Measurements from ENCODE around the gene DLG2.

DLG2 gene

DNA sequence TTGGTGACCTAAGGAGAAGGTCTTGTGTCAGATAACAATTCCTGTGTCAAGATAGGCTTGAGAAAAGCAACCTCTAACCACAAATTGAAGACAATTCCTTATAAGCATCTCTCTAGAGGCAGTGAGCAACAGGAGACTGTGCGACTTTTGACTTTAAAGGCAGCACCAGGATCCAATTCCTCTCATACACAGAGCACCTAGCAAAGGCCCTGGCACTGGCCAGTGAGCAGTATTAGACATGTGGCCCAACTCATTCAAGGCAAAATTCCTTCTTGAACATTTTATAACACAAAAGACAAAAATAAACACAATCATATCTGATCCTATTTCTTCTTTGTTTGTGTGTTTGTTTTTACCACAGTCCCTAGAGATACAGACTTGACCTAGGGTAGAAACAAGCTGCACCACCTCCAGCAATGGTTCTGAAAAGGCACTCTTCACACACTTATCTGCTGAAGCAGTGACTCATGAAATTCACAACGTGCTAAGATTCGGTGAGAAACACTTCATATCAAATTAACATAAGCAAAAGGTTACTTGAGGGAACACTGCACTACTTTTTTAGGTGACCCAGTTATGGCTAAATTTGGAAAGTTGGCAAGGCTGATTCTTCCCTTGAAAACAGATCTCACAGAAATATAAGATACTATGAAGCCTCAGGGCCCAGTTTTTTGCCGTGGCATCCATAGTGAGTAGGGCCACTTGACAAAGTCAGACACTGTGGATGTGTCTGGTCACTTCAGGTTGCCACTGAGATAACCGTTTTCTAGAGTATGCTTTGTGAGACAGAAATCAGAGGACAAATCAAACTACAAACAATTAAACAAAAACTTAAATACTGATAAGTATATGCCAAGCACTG is 1018.9 kb downstream of the DLG2 start:
- FAIRE-seq, result no peak

DNA sequence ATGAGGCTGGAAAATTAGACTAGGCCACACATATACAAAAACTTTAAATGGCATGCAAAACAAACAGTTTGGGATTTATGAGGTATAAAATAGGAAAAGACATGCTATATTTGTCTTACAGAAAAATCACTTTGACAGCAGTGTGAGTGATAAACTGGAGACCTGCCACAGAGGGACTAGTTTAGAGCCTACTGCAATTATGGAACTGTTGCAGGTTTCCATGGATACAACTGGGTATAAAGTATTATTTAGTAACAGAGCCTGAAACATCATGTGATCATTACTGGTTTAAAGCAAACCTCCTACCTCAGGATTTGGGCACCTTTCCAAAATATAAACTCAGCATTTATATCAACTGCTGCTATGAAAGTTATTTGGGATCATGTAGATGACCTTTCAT is 1032.5 kb downstream of the DLG2 start:
- no peak for FAIRE-seq

DNA sequence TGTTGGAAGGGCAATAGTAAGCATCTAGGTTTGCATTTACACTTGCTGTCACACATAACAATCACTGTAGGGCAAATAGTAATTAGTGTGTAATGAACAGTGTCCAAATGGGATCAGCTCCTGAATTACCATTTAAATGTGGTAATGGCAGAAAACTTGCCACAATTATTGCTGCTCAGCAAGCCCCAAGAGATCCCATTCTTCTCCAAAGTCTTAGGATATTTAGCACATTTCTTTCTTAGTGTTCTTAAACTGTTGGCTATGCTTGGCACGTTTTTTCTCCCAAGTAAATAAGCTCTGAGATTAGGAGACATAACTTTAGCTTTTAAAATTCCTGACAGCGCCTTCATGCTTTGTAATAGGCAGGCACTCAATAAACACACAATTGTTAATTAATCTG is 1037.0 kb downstream of the DLG2 start:
- no peak for FAIRE-seq

DNA sequence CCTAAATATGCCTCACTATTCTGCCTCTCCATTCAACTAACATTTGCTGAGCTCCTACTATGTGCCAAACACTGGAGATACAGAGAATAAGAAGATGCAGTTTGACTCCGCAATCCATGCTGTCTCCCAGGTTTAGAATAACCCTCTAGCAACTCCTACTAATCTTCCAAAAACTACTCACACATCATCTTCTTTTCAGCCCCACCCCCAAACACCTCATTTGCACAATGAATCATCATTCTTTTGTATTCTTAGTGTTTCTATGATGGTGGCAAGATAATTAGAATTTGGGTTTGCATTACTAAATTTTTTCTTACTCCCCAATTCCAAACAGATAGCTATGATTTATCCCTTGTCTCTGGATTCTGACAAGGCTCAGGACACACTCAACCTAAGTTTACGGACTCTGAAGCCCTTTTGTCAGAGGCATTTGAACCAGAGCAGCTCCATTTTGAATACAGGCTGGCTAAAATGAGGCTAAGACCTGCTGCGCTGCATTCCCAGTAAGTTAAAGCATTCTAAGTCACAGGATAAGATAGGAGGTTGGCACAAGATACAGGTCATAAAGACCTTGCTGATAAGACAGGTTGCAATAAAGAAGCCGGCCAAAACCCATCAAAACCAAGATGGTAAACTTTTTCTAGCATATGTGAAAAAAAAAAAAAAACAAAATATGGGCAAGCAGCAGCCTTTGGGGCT is 1038.9 kb downstream of the DLG2 start:
- no peak for FAIRE-seq

DNA sequence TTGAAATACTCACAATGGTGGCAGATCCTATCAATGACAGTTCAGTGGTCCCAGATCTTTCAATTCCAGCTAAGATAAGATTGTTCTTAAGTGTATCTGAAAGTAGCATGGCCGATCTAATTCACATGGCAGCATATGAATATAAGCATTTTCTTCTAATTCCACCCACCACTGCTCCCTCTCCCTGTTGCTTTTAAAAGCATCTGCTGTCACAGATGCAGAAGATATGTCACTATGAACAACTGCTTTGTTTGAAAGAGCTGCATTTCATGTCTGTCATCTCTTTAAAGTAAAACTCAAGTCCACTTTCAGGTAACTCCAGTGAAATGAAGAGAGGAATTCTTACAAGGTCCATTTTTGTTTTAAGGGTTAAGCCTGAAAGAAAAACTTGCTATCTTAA is 1044.0 kb downstream of the DLG2 start:
- FAIRE-seq, result no peak

DNA sequence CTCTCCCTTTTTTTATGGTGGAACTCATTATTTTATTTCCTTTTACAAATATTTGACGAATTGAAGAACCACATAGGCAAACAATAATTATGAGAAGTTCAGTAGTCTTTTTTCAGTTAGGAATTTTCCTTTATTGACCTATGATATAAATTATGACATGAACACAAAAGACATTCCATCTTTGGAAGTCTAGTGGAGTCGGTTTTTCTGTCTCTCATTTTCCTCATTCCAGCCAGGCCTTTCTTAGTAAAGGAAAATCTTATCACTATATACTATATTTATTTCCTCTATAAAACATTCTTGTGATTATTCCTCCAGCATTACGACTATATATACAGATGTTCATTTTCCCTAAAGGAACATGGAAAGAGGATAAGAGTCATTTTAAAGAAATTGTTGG is 1046.1 kb downstream of the DLG2 start:
- FAIRE-seq, result no peak

DNA sequence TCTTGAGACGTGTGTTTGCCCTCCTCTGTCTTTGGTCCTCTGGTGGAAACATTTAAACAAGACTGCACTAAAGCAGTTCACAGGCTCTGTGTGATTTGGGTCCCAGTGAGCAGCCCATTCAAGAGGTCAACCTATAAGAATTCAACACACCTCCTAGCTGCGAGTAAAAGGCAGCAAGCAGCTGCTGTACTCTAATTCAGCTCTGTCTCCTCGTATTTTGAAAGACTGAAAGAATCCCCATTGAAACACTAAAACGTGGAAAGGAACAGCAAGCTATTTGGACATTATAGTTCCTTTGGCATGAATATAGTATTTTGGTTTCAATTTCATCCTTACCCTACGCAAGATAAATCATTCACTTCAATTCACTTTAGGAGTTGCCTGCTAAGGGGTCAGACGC is 1046.7 kb downstream of the DLG2 start:
- FAIRE-seq, result no peak

DNA sequence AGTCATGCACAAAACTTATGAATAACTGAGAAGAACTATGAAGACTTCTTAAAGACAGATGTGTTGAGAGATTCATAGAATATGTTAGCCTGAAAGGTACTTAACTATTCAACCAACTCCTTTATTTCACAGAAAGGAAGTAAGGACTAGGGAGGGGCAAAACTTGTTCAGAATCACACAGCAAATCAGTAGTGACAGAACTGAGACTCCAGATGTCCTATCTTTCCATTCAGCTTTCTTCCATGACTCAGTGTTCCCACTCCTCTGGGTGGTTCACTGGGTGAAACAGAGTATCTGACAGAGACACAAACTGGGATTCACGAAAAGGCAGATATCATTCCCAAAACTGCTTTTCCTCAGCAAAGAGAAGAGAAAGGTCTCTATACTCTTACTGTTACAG is 1053.3 kb downstream of the DLG2 start:
- FAIRE-seq, result no peak

DNA sequence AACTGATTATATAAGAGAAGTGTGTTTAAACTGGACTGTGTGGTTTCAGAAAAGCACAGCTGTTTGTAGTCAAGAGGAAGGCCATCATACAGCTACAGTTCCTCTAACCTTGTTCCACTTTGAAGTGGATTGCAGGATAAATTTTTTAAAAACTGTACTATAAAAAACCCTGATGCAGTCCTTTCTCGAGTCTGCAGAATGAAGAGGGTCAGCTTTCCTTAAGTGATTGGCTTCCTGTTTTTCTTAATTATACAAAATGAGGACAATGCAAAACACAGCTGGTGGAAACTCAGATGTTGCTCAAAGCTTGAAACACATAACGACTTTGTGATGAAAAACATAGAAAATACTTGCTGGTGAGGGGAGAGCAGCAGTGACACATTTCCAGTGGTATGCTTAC is 1060.5 kb downstream of the DLG2 start:
- FAIRE-seq, result no peak

DNA sequence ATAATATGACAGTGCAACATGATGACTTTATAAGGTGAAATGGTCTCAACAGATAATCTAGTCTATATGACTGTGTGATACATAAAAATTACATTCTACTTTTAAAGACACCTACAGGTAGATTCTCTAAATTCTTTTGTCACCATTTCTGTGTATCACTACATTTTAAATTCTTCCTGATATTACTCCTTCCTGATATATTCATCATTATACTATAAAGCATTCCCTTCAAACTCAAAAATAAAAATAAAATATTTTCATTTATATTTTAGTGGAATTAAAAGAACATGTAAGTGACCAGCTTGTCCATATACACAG is 1062.3 kb downstream of the DLG2 start:
- no peak for FAIRE-seq

DNA sequence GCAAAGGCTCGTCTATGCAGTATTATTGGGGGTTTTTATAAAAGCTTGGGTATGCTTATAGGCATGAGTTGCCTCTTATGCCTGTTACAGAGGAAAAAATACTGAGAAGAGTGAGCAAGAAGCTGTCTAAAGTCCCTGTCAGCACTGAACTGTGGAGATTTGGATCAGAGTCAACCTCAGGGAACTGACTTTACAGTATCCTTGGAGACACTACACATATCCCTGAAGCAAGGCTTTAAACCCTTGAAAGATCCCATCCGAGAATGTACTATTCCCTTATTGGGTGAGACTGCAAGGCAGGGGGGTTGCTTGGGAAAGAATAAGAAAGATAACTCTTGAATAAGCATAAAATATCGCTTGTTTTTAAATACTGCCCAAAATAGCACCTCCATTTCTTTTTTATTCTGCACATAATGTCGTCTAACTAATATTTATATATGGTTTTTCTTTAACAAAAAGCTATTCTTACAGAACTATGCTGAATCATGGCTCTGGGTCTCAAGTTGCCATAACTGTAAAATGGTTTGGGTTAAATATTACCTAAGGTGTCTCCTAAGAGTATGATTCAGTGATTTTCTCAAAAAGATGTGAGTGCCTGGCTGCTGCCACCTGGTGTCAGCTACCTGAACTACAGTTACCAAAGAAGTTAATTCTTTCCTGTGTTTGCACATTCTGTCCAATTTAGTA is 1062.8 kb downstream of the DLG2 start:
- peak; percentile 93 for FAIRE-seq

DNA sequence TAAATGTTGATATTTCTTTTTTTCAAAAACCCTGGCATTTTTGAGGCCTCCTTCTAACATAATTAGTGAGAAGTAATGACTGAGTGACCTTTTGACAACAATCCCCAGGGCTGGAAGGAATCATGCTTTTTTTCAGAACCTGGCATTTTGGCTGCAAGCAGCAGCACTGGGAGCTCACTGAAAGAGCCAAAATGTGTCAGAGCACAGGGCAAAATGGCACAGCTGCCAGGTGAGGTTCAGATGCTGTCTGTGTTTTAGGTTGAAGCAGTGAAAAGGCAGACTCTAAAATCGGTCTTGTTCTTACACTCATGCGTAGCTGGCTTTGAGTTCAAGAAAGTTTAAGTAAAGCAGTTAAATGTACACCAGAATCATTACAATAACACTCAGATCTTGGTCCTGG is 1063.8 kb downstream of the DLG2 start:
- FAIRE-seq, result no peak

DNA sequence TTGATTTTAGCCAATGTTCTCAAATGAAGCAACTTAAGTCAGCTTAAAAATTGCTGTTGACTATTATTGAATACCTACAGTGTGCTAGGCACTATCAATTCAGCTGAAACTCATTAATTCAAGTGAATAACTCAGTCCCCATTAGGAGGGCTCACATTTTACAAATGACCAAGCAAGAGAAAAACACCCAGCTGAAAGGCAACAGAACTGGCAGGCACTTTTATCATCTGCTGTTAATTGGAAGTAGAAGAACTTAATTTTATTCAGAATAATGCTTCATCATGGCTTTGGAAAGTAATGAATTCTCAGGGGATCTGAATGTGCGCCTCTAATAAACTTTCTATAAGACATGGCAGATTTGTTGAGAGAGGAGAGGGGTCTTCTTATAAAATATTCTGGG is 1066.9 kb downstream of the DLG2 start:
- no peak for FAIRE-seq

DNA sequence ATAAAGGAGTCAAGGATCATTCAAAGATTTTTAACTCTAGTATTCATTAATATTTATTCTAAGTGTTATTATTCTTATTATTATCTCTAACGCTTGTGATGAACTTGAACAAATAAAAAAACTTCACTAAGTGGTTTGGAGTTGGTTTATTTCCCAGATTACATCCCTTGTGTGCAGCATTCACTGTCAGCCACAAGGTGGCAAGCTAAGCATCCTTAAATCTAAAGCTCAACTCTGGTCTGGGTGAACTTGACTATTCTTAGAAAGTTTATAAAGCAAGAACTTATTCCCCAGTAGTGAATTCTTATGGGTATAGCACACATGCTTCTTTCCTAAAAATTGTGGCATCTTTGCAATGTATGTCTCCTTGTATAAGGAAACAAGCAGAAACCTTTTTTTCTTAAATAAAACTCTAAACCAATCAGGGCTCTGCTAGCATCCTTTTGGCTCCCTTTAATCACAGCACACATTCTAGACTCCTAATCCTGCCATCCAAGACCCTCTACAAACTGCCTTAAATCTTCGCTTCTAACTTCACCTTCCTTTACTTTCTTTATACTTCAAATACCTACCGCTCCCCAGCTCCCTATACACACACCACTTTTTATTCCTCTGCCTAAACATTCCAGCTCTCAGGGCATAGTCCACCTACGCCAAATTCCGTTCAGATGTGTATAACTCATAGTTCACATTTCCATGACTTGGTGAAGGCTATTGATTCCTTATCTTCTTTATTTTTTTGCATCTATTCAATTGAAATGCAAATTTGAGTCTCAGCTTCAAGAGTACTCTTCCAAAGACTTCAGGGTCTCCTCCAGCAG is 1068.8 kb downstream of the DLG2 start:
- FAIRE-seq, result peak; percentile 98

DNA sequence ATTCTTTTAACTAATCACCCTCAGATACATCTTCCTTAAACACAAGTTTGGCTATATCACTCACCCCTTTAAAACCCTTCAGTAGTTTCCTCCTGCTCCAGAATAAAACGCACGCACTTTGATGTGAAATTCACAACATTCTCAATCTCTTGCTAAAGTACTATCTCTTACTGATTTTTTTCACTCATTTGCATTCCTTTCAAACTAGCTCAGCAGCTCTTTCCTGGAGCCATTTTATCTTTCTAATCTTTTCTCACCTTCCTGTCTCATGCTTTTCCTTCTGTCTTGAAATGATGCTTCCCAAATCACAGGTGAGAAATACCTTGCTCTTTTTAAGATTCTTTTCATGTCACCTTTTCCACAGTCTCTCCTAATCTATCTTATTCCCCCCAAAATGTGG is 1074.4 kb downstream of the DLG2 start:
- FAIRE-seq, result no peak

DNA sequence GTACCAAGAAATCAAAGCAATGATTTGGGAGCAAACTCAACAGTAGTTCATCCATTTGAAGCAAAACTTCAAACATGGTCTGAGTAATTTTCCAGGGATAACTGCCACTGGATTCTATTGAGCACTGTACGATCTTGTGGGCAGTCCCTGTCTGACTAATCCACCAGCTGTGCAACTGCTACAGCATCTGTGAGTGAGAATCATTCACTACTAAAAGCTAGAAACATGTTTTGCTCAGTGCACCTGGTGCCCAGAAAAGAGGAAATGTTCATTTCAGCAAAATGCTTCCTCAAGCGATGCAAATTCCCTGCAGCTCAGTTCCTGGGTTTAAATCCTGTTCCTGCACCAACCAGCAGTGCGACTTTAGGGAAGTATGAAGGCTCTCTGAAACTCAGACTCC is 1077.9 kb downstream of the DLG2 start:
- FAIRE-seq, result no peak

DNA sequence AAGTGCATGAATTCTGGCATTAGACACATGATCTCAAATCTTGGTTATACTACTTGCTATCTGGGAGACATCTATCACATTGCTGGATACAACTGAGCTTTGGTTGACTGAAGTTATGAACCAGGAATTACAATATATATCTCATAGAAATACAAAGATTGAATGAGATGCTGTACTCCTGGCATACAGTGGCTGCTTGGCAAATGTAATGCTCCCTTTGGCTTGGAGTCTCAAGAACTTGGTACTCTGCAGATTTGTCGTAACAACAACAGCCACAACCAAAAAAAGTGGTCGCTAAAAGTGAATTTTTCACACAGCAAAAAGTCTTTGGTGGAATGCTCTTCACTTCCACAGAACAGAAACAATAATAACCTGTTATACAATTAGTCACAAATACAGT is 1082.6 kb downstream of the DLG2 start:
- no peak for FAIRE-seq

DNA sequence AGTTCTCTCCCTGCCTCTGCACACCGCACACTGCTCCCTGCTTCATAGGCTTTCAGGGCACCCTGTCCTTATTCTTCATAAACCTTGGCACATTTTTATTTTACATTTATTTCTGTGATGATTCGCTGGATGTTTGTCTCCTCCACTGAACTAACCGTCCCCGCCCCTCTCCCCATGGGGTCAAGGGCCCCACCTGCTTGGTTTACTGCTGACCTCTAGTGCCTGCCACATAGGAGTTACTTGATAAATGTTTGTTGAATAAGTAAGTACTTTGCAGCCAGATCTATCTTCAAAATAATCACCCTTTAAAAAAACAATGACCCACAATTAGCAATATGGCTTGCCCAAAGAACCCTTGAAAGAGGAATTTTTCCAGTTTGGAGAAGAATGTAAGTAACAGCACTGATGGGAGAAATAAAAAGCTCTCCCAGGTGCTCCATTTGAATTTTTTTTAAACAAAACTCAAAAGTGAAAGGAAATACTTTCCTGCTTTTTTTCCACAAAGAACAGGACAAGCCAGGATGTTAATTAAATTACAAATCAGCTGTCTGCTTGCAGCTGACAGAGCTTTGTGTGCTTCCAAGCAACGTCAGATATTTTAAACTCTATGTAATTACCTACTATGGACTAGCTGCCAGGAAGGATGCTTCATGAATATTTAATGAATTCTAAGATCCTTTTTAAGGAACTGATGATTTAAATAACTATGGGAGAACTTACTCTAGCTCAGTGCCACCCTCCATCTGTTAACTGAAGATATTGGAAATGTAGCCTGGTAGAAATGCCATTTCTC is 1083.6 kb downstream of the DLG2 start:
- FAIRE-seq, result no peak

DNA sequence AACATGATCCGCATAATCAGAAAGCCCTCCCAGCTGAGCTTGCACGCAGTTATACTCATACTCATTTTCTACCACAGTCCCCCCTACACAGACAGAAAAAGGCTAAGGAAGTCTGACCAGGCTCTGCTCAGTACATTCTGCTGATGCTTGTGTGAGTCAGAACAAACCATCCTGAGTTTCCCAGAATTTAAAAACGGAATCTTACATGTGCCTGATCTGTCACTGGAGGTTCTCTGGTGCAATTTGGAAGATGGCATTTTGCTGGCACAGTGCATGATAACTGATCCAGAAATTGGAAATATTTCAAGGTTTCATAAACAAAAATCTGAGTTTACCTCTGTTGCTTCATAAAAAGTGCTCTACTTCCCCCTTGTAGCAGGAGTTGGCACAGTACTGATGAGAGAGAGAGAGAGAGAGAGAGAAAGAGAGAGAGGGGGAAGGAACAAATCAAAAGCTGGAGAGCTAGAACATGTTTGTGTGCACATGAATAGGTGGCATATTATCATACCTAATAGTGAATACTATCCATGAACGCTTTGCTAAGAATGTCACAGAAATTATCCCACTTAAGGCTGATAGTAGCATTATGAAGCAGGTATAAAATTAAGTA is 1085.3 kb downstream of the DLG2 start:
- FAIRE-seq, result no peak

DNA sequence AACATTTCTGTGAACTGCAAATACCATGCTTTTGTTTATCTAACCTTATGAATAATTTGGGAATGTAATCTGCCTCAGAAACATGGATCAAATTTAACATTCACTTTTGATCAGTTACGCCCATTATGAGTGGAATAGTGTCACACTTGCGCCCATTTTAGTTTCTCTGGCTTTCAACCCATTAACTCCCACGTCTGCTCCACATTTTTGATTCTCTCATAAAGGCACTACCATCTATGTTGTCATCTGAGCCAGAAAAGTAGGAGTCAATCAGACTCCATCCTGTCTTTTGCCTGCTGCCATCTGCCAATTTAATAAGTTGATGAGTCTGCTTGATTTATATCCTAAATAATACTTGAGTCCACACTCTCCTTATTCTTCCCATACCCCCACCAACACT is 1090.7 kb downstream of the DLG2 start:
- FAIRE-seq, result no peak

DNA sequence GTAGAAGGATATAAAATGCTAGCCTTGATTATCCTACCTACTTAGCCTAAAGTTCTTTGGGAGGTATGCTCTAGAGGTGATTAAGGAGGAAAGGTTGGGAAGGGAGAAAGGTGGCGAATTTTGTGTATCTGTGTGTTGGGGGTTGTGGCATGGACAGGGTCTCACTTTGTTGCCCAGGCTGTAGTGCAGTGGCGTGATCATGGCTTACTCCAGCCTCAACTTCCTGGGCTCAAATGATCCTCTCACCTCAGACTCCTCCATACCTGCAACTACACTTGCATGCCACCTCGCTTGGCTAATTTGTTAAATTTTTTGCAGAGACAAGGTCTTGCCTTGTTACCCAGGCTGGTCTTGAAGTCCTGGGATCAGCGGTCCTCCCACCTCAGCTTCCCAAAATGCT is 1094.8 kb downstream of the DLG2 start:
- no peak for FAIRE-seq

DNA sequence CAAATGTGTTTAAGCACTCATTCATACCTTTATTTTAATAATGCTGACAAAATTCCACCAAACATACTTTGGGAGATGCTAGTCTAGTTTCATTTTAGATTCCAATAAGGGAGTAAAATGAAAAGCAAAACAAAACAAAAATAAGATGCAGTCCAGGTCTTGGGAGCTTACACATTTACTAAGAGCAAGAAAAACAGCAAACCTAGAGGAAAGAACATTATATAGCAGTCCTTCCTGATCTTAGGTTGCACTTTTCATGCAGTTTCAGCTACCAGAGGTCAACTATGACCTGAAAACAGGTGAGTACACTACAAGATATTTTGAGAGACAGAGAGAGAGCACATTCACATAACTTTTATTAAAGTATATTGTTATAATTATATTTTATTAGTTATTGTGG is 1100.9 kb downstream of the DLG2 start:
- no peak for FAIRE-seq

Measured in G401.6 (cell line).